Adrenal gland (tissue), 5 donors: ENCODE data around the gene ZCCHC4.

Source experiments
- CTCF ChIP-seq, 6 experiments: fragments of 450-650 bp in 4 of 6; fragments of 200-600 bp in 2 of 6; sonication (generic) in 1 of 6; IDR thresholded peaks; 1 replicate in 5 of 6; 2 replicates in 1 of 6; pipeline versions ENCODE4 v1.5.1 to v1.8.0; 2016 to 2021; ENCODE audit warnings: antibody characterized with exemption in 6 of 6, mild to moderate bottlenecking in 2 of 6, moderate library complexity in 1 of 6
- POLR2A ChIP-seq, 2 donors: fragments of 450-650 bp; IDR thresholded peaks; one replicate each; pipeline ENCODE4 v1.6.1; 2017; ENCODE audit warnings: antibody characterized with exemption in 2 of 2, mild to moderate bottlenecking in 2 of 2, moderate library complexity in 1 of 2
- donor health status: DM: no; HTN: no; CAD: no.

GRCh38 chr4:25383647-25384046 lies 71.1 kb downstream of the ZCCHC4 start:
- TF ChIP-seq CTCF (IDR thresholded peaks at IDR 0.05) (no peak), POLR2A (IDR thresholded peaks at IDR 0.05) (no peak)
